ENCODE data around the gene DOK3. TPM values are rescaled to one million over a fixed set of nuclear protein-coding genes. Genes with fewer than 3 reads are reported as not detected.

Gene DOK3
- total RNA-seq, 1 donor from 2014 or later: 0.32 TPM

DNA sequence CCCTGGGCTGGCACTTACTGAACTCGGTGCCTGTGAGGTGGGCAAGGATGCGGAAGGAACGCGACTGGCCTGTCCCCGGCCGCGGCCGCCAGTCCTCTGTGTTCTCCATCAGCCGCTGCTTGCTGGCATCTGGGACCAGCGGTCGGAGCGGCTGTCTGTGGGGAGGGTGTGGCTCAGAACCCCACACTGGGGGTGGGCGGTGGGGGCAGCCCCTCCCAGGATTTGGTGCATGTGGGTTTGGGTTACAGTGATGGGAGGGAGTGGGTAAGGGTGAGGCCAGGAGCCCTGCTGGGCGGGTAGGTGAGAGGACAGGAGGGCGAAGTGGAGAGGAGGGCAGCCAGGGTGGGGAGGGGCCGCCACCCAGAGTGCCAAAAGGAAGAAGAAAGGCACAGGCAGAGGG, 18.6 kb downstream of the DOK3 start:
- Histone ChIP-seq H3K4me1 (peaks cover 36 to 68% of the 10 kb centered on the region in 2 donors), H3K4me3 (peak overlapping the region in 1 of 2 donors; percentile 92), H3K27me3 (no peaks in the 10 kb centered on the region), H3K36me3 (peaks cover 66 to 79% of the 10 kb centered on the region in 2 donors), H3K9me3 (no peaks in the 10 kb centered on the region), H3K27ac (peak overlapping the region; percentile 96 to 99)
- TF ChIP-seq, protein P1, sequence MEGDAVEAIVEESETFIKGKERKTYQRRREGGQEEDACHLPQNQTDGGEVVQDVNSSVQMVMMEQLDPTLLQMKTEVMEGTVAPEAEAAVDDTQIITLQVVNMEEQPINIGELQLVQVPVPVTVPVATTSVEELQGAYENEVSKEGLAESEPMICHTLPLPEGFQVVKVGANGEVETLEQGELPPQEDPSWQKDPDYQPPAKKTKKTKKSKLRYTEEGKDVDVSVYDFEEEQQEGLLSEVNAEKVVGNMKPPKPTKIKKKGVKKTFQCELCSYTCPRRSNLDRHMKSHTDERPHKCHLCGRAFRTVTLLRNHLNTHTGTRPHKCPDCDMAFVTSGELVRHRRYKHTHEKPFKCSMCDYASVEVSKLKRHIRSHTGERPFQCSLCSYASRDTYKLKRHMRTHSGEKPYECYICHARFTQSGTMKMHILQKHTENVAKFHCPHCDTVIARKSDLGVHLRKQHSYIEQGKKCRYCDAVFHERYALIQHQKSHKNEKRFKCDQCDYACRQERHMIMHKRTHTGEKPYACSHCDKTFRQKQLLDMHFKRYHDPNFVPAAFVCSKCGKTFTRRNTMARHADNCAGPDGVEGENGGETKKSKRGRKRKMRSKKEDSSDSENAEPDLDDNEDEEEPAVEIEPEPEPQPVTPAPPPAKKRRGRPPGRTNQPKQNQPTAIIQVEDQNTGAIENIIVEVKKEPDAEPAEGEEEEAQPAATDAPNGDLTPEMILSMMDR (IDR thresholded peaks at IDR 0.05): no peak
- DNase-seq (ENCODE audit: low spot score in 2 of 2): no peak
- intact Hi-C loops (cut with DNase I): loop anchor here (1.0 kb wide), 1 partner anchor 10 kb away; no protein-coding TSS in a partner anchor

DNA sequence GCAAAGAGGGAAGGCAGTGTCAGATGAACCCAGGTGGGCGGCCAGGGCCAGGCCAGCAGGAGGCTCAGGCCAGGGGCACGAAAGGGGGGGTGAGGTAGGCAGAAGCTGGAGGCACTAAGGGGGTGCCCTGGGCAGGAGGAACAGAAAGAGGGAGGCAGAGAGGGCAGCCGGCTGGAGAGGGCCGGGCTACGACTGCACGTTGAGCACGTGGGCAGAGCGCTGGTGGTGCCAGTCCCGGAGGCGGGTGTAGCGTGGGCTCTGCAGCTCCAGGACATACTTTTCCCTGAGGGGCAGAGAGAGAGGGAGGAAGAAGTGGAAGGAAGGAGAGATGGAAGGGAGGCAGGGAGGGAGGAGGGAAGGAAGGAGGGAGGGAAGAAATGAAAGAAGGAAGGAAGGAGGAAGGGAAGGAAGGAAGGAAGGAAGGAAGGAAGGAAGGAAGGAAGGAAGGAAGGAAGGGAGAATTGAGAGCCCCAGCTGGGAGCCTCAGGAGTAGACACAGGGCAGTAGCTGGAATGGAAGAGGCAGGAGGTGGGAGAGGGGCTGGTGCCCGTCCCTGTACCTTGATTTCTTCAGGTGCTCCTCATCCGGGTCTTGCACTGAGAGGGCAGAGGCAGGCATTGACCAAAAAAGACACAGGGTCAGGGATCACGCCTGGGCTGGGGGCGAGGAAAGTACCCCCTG, 19.2 kb downstream of the DOK3 start:
- Histone ChIP-seq H3K36me3 (peaks cover 66 to 81% of the 10 kb centered on the region in 2 donors), H3K27ac (peak overlapping the region; percentile 96 to 99), H3K4me1 (peaks cover 34 to 70% of the 10 kb centered on the region in 2 donors), H3K4me3 (peak overlapping the region in 1 of 2 donors; percentile 92), H3K27me3 (no peaks in the 10 kb centered on the region), H3K9me3 (no peaks in the 10 kb centered on the region)
- TF ChIP-seq, protein P1 (IDR thresholded peaks at IDR 0.05): peak in 1 of 3 experiments; percentile 6
- intact Hi-C loops (cut with DNase I): no loop called here
- DNase-seq (ENCODE audit: low spot score in 2 of 2): no peak

DNA sequence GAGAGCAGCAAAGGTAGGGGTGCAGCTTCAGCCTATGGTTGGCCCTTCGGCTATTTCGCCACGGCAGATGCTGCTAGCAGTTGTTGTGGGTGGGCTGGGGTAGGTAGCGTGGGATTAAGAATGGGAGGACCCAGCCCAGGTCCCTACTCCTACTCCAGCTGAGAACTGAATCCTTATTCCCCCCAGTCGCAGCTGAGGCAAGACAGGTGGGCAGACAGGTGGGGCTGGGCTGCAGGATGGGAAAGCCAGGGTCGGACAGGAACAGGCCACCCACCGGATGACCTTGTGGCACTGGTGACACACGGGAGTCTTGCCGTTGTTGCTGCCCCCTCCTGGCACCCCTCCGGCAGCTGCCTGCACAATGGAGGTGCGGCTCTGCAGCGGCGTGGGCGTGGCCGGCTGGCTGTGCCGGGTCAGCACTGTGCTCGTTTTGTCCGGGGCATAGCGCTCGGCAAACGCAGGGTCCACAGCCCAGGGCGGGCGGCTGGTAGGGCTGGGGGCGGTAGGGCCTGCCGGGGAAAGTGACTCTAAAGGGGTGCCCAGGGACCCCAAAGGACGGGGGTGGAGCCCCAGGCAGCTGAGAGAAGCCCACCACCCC, 20.4 kb downstream of the DOK3 start:
- H3K27me3 ChIP-seq: no peaks in the 10 kb centered on the region
- H3K4me1 ChIP-seq: peaks cover 42 to 68% of the 10 kb centered on the region in 2 donors
- H3K4me3 ChIP-seq: no peak overlapping the region
- DNase-seq (ENCODE audit: low spot score in 2 of 2): no peak
- intact Hi-C loops (cut with DNase I): no loop called here
- TF ChIP-seq, protein P1 (IDR thresholded peaks at IDR 0.05): peak in 1 of 3 experiments; percentile 7
- H3K9me3 ChIP-seq: no peaks in the 10 kb centered on the region
- H3K27ac ChIP-seq: peak overlapping the region; percentile 96 to 99
- H3K36me3 ChIP-seq: peaks cover 78 to 93% of the 10 kb centered on the region in 2 donors

DNA sequence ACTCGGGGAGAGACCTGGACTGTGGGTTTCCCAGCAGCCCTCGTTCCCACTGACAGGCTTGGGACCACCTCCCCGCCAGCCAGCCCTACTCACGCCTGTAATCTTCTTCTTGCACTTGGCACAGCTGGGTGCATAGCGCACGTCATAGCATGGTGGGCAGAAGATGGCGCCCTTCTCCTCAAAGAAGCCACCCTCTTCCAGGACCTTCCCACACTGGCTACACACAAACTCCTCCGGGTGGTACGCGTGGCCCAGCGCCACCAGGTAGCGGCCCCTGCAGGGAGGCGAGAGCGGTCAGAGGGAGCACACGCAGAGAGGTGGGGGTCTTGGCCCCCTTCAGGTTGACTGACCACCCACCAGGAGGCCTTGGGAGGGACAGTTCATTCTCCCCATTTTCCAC, 21.7 kb downstream of the DOK3 start:
- TF ChIP-seq, protein P1 (IDR thresholded peaks at IDR 0.05): no peak
- Histone ChIP-seq H3K27me3 (no peaks in the 10 kb centered on the region), H3K27ac (peak overlapping the region; percentile 10 to 34), H3K9me3 (no peaks in the 10 kb centered on the region), H3K36me3 (peaks cover 76 to 97% of the 10 kb centered on the region in 2 donors), H3K4me1 (peaks cover 33 to 65% of the 10 kb centered on the region in 2 donors), H3K4me3 (no peak overlapping the region)
- intact Hi-C loops (cut with DNase I): no loop called here
- DNase-seq (ENCODE audit: low spot score in 2 of 2): no peak

DNA sequence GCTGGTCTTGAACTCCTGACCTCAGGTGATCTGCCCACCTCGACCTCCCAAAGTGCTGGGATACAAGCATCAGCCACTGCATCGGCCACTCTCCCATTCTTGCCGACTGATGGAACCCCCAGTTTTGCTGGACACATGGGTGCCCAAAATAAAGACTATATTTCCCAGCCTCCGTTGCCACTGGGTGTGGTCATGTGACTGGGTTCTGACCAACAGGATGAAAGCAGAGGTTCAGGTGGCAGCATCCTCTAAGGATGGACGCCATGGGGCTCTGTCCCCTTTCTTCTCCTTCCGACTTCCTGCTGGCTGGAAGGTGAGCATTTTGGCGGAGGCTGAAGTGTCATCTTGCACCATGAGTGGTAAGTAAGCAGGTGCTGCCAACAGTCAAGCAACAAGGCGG, 22.5 kb downstream of the DOK3 start:
- Histone ChIP-seq H3K9me3 (no peaks in the 10 kb centered on the region), H3K4me1 (peaks cover 26 to 58% of the 10 kb centered on the region in 2 donors), H3K4me3 (no peak overlapping the region), H3K27ac (peak overlapping the region; percentile 10 to 34), H3K36me3 (peaks cover 73 to 90% of the 10 kb centered on the region in 2 donors), H3K27me3 (no peaks in the 10 kb centered on the region)
- intact Hi-C loops (cut with DNase I): no loop called here
- no peak for DNase-seq (ENCODE audit: low spot score in 2 of 2)
- TF ChIP-seq, protein P1 (IDR thresholded peaks at IDR 0.05): no peak
